Measurements from ENCODE around the gene NCS1.

DNA sequence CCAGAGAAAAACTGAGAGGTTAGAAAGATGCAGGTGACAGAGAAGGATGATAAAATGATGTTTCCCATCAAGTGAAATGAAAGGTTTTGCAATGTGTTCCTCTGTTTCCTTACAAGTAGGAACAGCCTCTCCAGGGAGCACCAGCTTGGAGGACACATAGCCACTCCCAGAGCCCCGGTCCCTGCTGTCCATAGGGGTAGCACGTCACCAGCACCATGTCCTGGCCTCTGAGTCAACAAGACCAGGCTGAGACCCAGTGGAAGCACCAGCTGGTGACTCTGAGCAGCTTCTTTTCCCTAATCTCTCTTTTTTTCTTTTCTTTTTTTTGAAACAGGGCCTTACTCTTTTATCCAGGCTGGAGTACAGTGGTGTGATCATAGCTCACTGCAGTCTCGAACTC lies 73.9 kb downstream of the NCS1 start:
- TF ChIP-seq, protein P1, sequence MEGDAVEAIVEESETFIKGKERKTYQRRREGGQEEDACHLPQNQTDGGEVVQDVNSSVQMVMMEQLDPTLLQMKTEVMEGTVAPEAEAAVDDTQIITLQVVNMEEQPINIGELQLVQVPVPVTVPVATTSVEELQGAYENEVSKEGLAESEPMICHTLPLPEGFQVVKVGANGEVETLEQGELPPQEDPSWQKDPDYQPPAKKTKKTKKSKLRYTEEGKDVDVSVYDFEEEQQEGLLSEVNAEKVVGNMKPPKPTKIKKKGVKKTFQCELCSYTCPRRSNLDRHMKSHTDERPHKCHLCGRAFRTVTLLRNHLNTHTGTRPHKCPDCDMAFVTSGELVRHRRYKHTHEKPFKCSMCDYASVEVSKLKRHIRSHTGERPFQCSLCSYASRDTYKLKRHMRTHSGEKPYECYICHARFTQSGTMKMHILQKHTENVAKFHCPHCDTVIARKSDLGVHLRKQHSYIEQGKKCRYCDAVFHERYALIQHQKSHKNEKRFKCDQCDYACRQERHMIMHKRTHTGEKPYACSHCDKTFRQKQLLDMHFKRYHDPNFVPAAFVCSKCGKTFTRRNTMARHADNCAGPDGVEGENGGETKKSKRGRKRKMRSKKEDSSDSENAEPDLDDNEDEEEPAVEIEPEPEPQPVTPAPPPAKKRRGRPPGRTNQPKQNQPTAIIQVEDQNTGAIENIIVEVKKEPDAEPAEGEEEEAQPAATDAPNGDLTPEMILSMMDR (IDR thresholded peaks at IDR 0.05; ENCODE audit: low read depth, low read length), result no peak
- TF ChIP-seq EZH2phosphoT487 (IDR thresholded peaks at IDR 0.05; ENCODE audit: low read depth), result no peak
